ENCODE data around the gene DMBT1. TPM values are rescaled to one million over a fixed set of nuclear protein-coding genes. Genes with fewer than 3 reads are reported as not detected.

The DMBT1 gene
- total and polyA plus RNA-seq, 4 experiments from 2014 or later: not detected

DNA sequence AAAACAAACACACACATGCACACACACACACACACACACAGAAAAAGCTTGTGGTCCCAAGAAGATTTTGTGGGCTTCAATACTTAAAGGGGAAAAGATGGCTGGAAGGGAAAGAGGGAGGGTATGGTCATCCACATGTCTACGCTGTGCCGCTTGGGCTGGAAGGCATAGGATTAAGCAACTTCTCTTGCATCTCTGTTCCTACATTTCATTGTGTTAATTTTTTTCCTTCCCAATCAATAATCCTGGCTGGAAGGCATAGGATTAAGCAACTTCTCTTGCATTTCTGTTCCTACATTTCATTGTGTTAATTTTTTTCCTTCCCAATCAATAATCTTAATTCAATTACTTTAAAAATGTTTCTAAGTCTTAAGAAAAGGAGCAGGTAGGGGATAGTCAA is 108.5 kb downstream of the DMBT1 start:
- H3K27me3 ChIP-seq (ENCODE audit: insufficient read depth, low read length): no peaks in the 10 kb centered on the region
- H3K27ac ChIP-seq (ENCODE audit: low read depth, low read length): no peak overlapping the region
- H3K36me3 Mint-ChIP-seq: no peaks in the 10 kb centered on the region
- no peaks in the 10 kb centered on the region for H3K4me1 ChIP-seq (ENCODE audit: insufficient read depth, low read length)
- ChIA-PET POLR2A (ENCODE audit: partially characterized antibody) (no interaction called here), CTCF (ENCODE audit: partially characterized antibody) (no interaction called here)
- intact Hi-C loops (cut with micrococcal nuclease): no loop called here
- no peaks in the 10 kb centered on the region for H3K9me3 ChIP-seq (ENCODE audit: control insufficient read depth in 1 of 2, low read length in 2 of 2)
- no peak overlapping the region for H3K4me3 Mint-ChIP-seq
- H3K9me3 Mint-ChIP-seq: no peaks in the 10 kb centered on the region
- peaks cover 15 to 23% of the 10 kb centered on the region in 2 donors for H3K27me3 Mint-ChIP-seq
- no peak overlapping the region for H3K4me3 ChIP-seq (ENCODE audit: low read length in 2 of 2)
- DNase-seq: no peak
- H3K4me1 Mint-ChIP-seq: no peaks in the 10 kb centered on the region
- H3K36me3 ChIP-seq (ENCODE audit: insufficient read depth, low read length): no peaks in the 10 kb centered on the region
- no peak overlapping the region for H3K27ac Mint-ChIP-seq

DNA sequence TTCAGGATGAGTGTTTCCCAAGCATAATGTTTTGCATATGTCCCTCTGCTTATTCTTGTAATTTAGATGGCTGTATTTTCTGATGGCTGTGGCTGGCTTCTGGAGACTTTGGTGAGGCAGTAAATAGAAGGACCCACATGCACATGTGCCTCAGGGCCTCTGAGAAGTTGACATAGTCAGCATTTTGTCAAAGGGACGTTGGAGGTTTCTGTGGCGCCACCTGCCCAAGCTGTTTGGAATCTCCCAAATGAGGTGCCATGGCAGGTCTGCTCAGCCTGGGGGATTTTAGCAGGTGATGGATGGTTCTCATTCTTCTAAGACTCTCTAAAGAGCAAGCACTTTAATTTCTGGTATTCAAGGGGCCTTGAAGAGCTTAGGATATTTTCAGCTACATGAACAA is 109.3 kb downstream of the DMBT1 start:
- ChIA-PET POLR2A (ENCODE audit: partially characterized antibody) (no interaction called here), CTCF (ENCODE audit: partially characterized antibody) (no interaction called here)
- Mint-ChIP-seq H3K4me1 (no peaks in the 10 kb centered on the region), H3K4me3 (no peak overlapping the region), H3K27ac (no peak overlapping the region), H3K27me3 (peaks cover 10 to 23% of the 10 kb centered on the region in 2 donors), H3K36me3 (no peaks in the 10 kb centered on the region), H3K9me3 (no peaks in the 10 kb centered on the region)
- no peak for DNase-seq
- Histone ChIP-seq H3K27ac (ENCODE audit: low read depth, low read length) (no peak overlapping the region), H3K36me3 (ENCODE audit: insufficient read depth, low read length) (no peaks in the 10 kb centered on the region), H3K9me3 (ENCODE audit: control insufficient read depth in 1 of 2, low read length in 2 of 2) (no peaks in the 10 kb centered on the region), H3K27me3 (ENCODE audit: insufficient read depth, low read length) (no peaks in the 10 kb centered on the region), H3K4me3 (ENCODE audit: low read length in 2 of 2) (no peak overlapping the region), H3K4me1 (ENCODE audit: insufficient read depth, low read length) (no peaks in the 10 kb centered on the region)
- intact Hi-C loops (cut with micrococcal nuclease): no loop called here

DNA sequence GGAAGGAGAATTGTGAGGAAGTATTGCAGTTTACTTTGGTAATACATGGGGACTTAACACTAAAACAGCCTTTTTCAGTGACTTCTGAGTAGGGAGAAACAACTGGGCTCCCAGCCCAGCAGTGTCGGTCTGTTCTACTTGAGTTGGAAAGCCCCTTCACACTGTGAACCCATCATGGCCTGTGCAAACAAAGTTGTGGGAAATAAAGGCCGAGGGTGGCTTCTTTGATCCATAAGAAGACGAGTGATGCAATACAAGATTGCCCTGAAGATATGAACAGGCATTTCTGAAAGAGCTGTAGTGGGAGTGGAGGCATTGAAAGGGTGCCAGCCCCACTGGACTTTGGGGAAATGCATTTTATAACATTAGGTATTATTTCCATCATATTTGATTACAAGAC is 110.8 kb downstream of the DMBT1 start:
- H3K36me3 ChIP-seq (ENCODE audit: insufficient read depth, low read length): no peaks in the 10 kb centered on the region
- ChIA-PET POLR2A (ENCODE audit: partially characterized antibody) (no interaction called here), CTCF (ENCODE audit: partially characterized antibody) (no interaction called here)
- H3K9me3 Mint-ChIP-seq: no peaks in the 10 kb centered on the region
- no peak overlapping the region for H3K4me3 ChIP-seq (ENCODE audit: low read length in 2 of 2)
- no peak for DNase-seq
- no peak overlapping the region for H3K27ac Mint-ChIP-seq
- no peak overlapping the region for H3K27ac ChIP-seq (ENCODE audit: low read depth, low read length)
- no peak overlapping the region for H3K4me3 Mint-ChIP-seq
- H3K27me3 ChIP-seq (ENCODE audit: insufficient read depth, low read length): peaks cover 4% of the 10 kb centered on the region
- H3K9me3 ChIP-seq (ENCODE audit: control insufficient read depth in 1 of 2, low read length in 2 of 2): no peaks in the 10 kb centered on the region
- no peaks in the 10 kb centered on the region for H3K4me1 Mint-ChIP-seq
- intact Hi-C loops (cut with micrococcal nuclease): no loop called here
- H3K27me3 Mint-ChIP-seq: peaks cover 8 to 25% of the 10 kb centered on the region in 2 donors
- H3K36me3 Mint-ChIP-seq: no peaks in the 10 kb centered on the region
- H3K4me1 ChIP-seq (ENCODE audit: insufficient read depth, low read length): no peaks in the 10 kb centered on the region

DNA sequence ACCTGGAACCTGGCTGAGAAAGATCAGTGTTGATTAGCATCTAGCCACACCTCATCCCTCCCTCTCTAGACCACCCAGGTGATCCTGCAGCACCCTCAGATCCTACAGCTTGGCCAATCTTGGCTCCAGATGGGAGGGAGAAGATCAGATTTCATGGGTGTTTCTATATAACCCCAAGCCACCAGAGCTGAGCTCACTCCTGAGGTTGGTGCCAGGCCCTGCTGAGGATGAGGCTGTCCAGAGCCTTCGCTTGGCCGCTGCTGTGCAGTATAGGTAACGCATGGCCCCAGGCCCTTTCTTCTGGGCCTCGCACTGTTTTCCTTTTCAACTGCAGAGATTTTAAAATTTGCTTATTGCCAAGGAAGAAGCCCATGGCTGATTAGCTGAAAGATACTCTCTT is 112.1 kb downstream of the DMBT1 start:
- no peak overlapping the region for H3K4me3 ChIP-seq (ENCODE audit: low read length in 2 of 2)
- intact Hi-C loops (cut with micrococcal nuclease): no loop called here
- peaks cover 4% of the 10 kb centered on the region for H3K27me3 ChIP-seq (ENCODE audit: insufficient read depth, low read length)
- no peaks in the 10 kb centered on the region for H3K9me3 ChIP-seq (ENCODE audit: control insufficient read depth in 1 of 2, low read length in 2 of 2)
- no peak for DNase-seq
- CTCF ChIA-PET (ENCODE audit: partially characterized antibody): no interaction called here
- H3K27me3 Mint-ChIP-seq: peaks cover 13 to 30% of the 10 kb centered on the region in 2 donors
- H3K27ac Mint-ChIP-seq: no peak overlapping the region
- no peak overlapping the region for H3K27ac ChIP-seq (ENCODE audit: low read depth, low read length)
- H3K36me3 Mint-ChIP-seq: no peaks in the 10 kb centered on the region
- H3K4me1 Mint-ChIP-seq: no peaks in the 10 kb centered on the region
- H3K9me3 Mint-ChIP-seq: no peaks in the 10 kb centered on the region
- no peaks in the 10 kb centered on the region for H3K36me3 ChIP-seq (ENCODE audit: insufficient read depth, low read length)
- POLR2A ChIA-PET (ENCODE audit: partially characterized antibody): no interaction called here
- H3K4me3 Mint-ChIP-seq: no peak overlapping the region
- H3K4me1 ChIP-seq (ENCODE audit: insufficient read depth, low read length): no peaks in the 10 kb centered on the region

DNA sequence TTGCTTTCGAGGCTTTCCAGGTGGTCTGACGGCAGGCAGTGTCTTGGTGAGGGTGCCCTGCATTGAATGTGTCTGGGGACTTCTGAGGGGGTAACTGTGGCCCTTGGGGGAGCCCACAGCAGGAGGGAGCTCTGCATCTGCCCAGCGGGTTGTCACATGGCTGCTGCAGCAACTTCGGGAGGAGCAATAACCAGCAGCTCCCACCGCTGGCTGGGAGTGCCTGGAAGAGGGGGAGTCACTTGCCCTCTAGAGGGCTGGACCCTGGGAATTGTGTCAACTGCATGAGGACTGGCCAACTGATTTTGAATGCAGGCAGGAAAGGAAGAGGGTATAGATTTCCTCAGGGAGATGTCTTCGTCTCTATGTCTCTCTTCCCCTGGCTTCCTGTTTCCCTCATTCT is 112.7 kb downstream of the DMBT1 start:
- Histone ChIP-seq H3K4me1 (ENCODE audit: insufficient read depth, low read length) (no peaks in the 10 kb centered on the region), H3K9me3 (ENCODE audit: control insufficient read depth in 1 of 2, low read length in 2 of 2) (no peaks in the 10 kb centered on the region), H3K4me3 (ENCODE audit: low read length in 2 of 2) (no peak overlapping the region), H3K36me3 (ENCODE audit: insufficient read depth, low read length) (no peaks in the 10 kb centered on the region), H3K27ac (ENCODE audit: low read depth, low read length) (no peak overlapping the region), H3K27me3 (ENCODE audit: insufficient read depth, low read length) (peaks cover 4% of the 10 kb centered on the region)
- CTCF ChIA-PET (ENCODE audit: partially characterized antibody): no interaction called here
- Mint-ChIP-seq H3K36me3 (no peaks in the 10 kb centered on the region), H3K27me3 (peaks cover 11 to 30% of the 10 kb centered on the region in 2 donors), H3K9me3 (no peaks in the 10 kb centered on the region), H3K4me1 (no peaks in the 10 kb centered on the region), H3K27ac (no peak overlapping the region), H3K4me3 (no peak overlapping the region)
- DNase-seq: no peak
- intact Hi-C loops (cut with micrococcal nuclease): no loop called here
- POLR2A ChIA-PET (ENCODE audit: partially characterized antibody): no interaction called here

DNA sequence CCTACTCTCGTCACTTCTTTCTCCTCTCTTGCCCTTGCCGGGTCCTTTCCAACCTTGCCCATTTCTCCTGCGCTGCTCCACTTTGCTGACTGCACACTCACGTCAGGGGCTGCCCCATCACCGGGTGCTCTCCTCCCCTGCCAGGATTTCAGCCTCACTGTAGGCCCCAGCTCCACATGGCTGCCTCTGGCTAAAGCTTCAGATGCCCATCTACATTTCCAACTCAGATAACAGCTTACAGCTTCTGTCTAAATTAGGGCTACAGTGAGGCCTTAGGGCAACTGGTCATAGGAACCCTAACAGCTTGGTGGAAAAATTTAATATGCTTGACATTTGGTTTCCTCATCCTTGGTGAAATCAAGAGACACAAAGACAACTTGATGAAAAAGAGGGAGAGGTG is 113.2 kb downstream of the DMBT1 start:
- no peak overlapping the region for H3K4me3 Mint-ChIP-seq

DNA sequence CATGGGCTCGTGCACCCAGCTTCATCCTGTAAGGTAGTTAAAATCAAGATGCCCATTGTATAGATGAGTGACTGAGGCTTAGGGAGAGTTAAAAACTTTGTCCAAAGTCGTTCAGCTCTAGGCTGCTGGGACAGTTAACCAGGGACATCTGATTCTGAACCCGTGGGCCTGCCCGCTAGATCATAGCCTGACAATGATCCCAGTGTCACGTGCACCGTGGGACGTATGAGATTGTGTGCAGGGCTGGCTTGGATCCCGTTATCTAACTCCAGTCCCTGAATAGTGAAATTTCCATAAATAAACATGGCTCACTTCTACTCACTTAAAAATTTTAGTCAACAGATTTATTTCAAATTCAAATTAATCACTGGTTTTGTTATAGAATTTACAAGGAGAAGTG is 114.2 kb downstream of the DMBT1 start:
- peaks cover 0 to 3% (median 0%) of the 10 kb centered on the region in 8 donors for H3K9me3 Mint-ChIP-seq
- Histone ChIP-seq H3K4me1 (ENCODE audit: insufficient read depth, low read length) (no peaks in the 10 kb centered on the region), H3K4me3 (ENCODE audit: low read length in 2 of 2) (no peak overlapping the region), H3K27ac (ENCODE audit: low read depth, low read length) (no peak overlapping the region), H3K9me3 (ENCODE audit: control insufficient read depth in 1 of 2, low read length in 2 of 2) (no peaks in the 10 kb centered on the region), H3K27me3 (ENCODE audit: insufficient read depth, low read length) (peaks cover 4% of the 10 kb centered on the region), H3K36me3 (ENCODE audit: insufficient read depth, low read length) (no peaks in the 10 kb centered on the region)
- H3K36me3 Mint-ChIP-seq: no peaks in the 10 kb centered on the region
- intact Hi-C loops (cut with micrococcal nuclease): no loop called here
- H3K27ac Mint-ChIP-seq: no peak overlapping the region
- POLR2A ChIA-PET (ENCODE audit: partially characterized antibody): no interaction called here
- no peak overlapping the region for H3K4me3 Mint-ChIP-seq
- no peaks in the 10 kb centered on the region for H3K4me1 Mint-ChIP-seq
- no peak for DNase-seq
- CTCF ChIA-PET (ENCODE audit: partially characterized antibody): no interaction called here
- H3K27me3 Mint-ChIP-seq: peaks cover 13 to 25% of the 10 kb centered on the region in 2 donors

More for the DNA sequence above, 113.2 kb downstream of the DMBT1 start:
- peaks cover 11 to 30% of the 10 kb centered on the region in 2 donors for H3K27me3 Mint-ChIP-seq
- no peaks in the 10 kb centered on the region for H3K9me3 Mint-ChIP-seq
- no peak overlapping the region for H3K4me3 ChIP-seq (ENCODE audit: low read length in 2 of 2)
- H3K27ac Mint-ChIP-seq: no peak overlapping the region
- no peaks in the 10 kb centered on the region for H3K36me3 ChIP-seq (ENCODE audit: insufficient read depth, low read length)
- no peak overlapping the region for H3K27ac ChIP-seq (ENCODE audit: low read depth, low read length)
- ChIA-PET CTCF (ENCODE audit: partially characterized antibody) (no interaction called here), POLR2A (ENCODE audit: partially characterized antibody) (no interaction called here)
- H3K9me3 ChIP-seq (ENCODE audit: control insufficient read depth in 1 of 2, low read length in 2 of 2): no peaks in the 10 kb centered on the region
- DNase-seq: no peak
- H3K36me3 Mint-ChIP-seq: no peaks in the 10 kb centered on the region
- no peaks in the 10 kb centered on the region for H3K4me1 ChIP-seq (ENCODE audit: insufficient read depth, low read length)
- peaks cover 4% of the 10 kb centered on the region for H3K27me3 ChIP-seq (ENCODE audit: insufficient read depth, low read length)
- intact Hi-C loops (cut with micrococcal nuclease): no loop called here
- H3K4me1 Mint-ChIP-seq: no peaks in the 10 kb centered on the region

DNA sequence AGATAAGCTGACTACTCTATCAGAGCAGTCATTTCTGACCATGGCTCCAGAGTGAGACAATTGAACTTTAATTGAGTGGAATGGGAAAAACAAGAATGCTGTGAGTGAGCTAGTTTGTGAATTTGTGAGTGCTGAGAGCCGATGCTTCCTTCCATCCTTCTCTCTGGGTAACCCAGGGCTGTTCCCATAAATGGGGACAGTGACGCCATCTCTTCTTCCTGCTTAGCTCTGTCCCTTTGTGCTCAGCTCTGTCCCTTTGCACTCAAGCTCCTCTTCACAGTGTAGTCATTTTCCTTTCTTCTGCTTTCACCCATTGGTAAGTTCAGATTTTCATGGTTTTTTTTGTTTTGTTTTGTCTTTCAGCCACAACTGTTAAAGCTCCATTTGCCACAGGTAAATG is 114.7 kb downstream of the DMBT1 start:
- peaks cover 12 to 24% of the 10 kb centered on the region in 2 donors for H3K27me3 Mint-ChIP-seq

More for the DNA sequence above, 114.7 kb downstream of the DMBT1 start:
- H3K36me3 Mint-ChIP-seq: no peaks in the 10 kb centered on the region
- no peak overlapping the region for H3K4me3 ChIP-seq (ENCODE audit: low read length in 2 of 2)
- no peaks in the 10 kb centered on the region for H3K4me1 Mint-ChIP-seq
- DNase-seq: no peak
- H3K27me3 ChIP-seq (ENCODE audit: insufficient read depth, low read length): peaks cover 4% of the 10 kb centered on the region
- H3K9me3 ChIP-seq (ENCODE audit: control insufficient read depth in 1 of 2, low read length in 2 of 2): no peaks in the 10 kb centered on the region
- ChIA-PET POLR2A (ENCODE audit: partially characterized antibody) (no interaction called here), CTCF (ENCODE audit: partially characterized antibody) (interaction anchor here (0.7 kb wide), 1 partner anchor 44 kb away, joined by 3 read pairs; no protein-coding TSS in a partner anchor)
- H3K27ac ChIP-seq (ENCODE audit: low read depth, low read length): no peak overlapping the region
- H3K4me3 Mint-ChIP-seq: no peak overlapping the region
- intact Hi-C loops (cut with micrococcal nuclease): no loop called here
- H3K27ac Mint-ChIP-seq: no peak overlapping the region
- H3K9me3 Mint-ChIP-seq: peaks cover 0 to 3% (median 0%) of the 10 kb centered on the region in 8 donors
- H3K36me3 ChIP-seq (ENCODE audit: insufficient read depth, low read length): no peaks in the 10 kb centered on the region
- no peaks in the 10 kb centered on the region for H3K4me1 ChIP-seq (ENCODE audit: insufficient read depth, low read length)
